DMS 273 treated with DMSO at 0.1 percent for 48 hours (cell line): ENCODE data around the gene PODXL2.
"Not testable (repeated sequence)": the region's sequence is repeated elsewhere in the genome, so short reads cannot be mapped to it uniquely, and the experiment has no call there.

Source experiments
- DNase-seq: peaks from one replicate; lab custom pipeline; 2025; lab: John Stamatoyannopoulos, UW

PODXL2 gene

GRCh38 chr3:127690106-127690505, 61.1 kb downstream of the PODXL2 start:
- DNase-seq = no peak

GRCh38 chr3:127690823-127691452, 62.0 kb downstream of the PODXL2 start:
- peak; percentile 31 for DNase-seq

DNA sequence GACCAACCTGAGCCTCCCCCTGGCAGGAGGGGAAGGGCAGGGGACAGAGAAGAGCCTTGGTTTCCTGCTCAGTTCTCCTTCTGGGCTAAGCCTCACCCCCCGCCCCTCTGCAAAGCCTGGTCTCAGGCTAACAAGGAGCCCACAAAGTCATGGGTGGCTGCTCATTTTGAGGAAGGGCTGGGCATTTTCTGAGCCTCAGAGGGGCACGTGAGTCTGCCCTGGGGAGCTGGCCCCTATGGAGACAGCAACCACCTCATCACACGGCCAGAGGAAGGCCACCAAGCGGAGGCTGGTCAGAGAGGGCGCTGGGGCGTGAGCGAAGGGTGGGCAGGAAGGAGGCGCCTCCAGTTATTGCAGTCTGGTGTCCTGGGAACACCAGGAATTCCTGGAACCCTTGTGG, 62.5 kb downstream of the PODXL2 start:
- no peak for DNase-seq

GRCh38 chr3:127691974-127692373, 63.0 kb downstream of the PODXL2 start:
- DNase-seq = no peak

DNA sequence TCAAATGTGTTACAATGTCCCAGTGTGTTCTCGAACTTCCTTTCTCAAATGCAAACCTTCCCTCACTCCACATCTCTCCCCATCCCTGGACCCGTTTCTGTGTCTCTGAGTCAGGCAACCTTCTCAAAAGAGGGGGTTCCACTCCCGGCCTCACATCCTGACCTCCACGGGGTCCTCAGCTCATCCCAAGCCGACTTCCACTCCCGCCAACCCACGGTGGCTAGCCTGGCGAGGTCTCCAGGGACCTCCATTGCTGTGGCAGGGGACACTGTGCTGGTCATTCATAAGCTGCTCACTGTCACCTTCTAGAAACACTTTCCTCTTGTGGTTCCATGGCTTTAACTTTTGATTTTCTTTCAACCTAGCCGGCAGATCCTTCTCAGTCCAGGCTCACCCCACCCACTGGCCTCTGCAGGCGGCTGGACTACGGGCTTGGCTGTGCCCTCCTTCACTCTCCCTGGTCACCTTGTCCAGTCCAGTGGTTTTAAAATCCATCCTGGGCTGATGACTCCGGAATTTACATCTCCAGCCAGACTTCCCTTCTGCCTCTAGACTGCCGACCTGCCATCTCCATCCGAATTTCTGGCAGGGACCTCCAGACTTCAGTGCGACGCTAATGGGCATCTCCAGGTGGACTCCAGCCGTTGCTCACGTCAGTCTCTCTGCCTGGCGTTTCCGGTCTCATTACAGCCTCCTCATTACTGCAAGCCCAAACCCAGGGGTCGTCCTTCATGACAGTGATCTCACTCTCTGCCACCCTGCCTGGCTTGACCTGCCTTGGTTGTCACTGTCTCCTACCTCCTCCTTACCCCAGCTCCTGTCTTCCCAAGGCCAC, 63.7 kb downstream of the PODXL2 start:
- no peak for DNase-seq

- no peak for DNase-seq
Observed at GRCh38 chr3:127693336-127693843, 64.4 kb downstream of the PODXL2 start.

- peak; percentile 46 for DNase-seq
Observed at GRCh38 chr3:127694467-127695215, 65.7 kb downstream of the PODXL2 start.

DNA sequence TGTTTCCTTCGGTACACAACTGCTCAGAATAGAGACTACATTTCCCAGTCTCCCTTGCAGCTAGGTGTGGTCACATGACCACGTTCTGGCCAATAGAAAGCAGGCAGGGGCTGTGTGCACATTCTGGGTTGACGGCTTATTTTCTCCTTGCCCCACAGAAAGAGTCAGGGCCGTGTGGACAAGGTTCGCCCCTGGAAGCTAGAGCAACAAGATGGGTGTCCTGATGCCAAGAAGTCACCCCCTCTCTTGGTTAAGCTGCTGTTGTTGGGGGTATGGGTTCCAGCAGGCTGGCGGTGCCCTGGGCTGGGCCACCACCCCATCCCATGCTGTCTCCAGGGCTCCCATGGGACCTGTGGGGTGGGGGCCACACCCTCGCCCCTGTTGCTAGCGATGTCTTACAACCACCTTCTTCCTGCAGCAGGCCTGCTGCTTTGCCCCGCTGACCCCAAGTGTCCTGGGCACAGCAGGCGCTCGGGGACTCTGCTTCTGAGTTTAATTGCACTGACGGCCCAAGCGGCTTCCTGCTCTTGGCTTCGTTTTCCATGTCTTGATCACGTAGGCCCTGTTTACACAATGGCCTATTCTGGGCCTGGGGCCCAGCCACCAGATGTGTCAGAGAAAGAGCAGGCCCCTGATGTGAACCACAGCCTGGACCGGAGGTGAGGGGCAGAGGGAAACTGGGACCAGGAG, 68.7 kb downstream of the PODXL2 start:
- DNase-seq = peak; percentile 99

DNA sequence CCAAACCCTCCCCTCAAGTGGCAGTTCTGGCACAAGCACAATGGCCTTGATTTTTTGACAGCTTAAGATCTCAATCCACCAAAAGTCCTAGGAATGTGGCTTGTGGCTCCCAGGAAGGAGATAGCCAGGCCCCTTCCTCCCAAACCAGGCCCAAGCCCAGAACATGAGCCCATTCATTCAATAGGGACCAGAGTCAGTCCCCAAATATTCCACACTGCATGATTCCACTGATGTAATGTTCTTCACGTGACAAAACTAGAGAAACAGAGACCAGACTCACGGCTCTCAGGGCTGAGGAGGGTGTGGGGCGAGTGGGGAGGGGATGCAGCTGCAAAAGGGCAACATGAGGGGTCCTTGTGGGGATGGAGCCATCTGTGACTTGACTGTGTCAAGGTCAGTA, 69.3 kb downstream of the PODXL2 start:
- no peak for DNase-seq

GRCh38 chr3:127698691-127699415, 69.9 kb downstream of the PODXL2 start:
- DNase-seq = no peak

GRCh38 chr3:127699416-127700300, 70.7 kb downstream of the PODXL2 start:
- DNase-seq = peak; percentile 95

DNA sequence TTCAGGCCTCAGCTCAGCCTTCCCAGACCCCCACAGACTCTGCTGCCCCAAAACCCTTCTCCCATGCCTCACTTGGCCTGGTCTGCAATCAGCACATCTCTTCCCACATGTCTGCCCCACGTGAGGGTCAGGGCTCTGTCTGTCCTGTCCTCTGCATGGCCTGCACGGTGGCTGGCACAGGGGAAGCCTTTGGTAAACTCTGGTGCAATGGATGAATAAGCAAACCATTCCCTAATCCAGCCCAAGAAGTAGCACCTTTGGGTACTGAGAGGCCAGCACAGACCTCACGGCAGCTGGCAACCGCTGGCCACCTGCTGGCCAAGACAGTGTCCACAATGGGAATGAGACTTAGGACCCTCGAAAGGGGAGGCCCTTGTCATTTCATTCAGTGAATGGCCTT, 71.4 kb downstream of the PODXL2 start:
- DNase-seq = no peak

DNA sequence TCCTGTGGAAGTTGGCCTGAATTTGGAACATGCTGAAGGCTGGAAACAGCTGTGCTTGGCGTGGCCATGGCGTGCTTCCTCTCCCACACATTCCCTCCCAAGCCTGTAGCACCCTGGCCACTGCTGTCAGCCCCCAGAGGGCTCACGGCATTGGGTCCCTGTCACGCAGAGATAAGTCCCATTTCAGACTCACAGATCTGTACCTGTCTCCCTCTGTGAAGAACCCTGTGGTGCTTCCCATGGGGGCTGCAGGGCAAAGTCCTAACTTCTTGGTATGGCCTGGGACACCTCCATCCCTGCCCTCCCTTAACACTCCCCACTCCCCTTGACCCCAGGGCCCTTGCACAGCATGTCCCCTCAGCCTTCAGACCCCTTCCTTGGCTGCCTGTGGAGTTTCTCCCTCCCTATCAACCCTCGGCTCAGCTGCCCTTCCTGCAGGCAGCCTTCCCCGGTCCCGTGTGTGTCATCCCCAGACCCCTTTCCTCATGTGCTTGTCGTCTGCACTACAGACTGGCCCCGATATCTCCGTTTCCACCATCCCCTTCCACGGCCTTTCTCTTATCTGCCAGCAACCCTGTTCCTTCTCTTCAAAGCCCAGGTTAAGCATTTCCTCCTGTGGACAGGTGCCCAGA, 72.4 kb downstream of the PODXL2 start:
- DNase-seq = no peak

- DNase-seq = no peak
Observed at GRCh38 chr3:127702151-127702578, 73.2 kb downstream of the PODXL2 start.

DNA sequence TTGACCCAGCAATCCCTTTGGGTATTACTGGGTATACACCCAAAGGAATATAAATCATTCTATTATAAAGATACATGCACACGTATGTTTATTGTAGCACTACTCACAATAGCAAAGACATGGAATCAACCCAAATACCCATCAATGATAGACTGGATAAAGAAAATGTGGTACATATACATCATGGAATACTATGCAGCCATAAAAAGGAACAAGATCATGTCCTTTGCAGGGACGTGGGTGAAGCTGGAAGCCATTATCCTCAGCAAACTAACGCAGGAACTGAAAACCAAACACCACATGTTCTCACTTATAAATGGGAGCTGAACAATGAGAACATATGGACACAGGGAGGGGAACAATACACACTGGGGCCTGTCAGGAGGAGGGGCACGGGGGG, 75.9 kb downstream of the PODXL2 start:
- DNase-seq = not testable (repeated sequence)

GRCh38 chr3:127706312-127706711, 77.3 kb downstream of the PODXL2 start:
- peak; percentile 31 for DNase-seq

DNA sequence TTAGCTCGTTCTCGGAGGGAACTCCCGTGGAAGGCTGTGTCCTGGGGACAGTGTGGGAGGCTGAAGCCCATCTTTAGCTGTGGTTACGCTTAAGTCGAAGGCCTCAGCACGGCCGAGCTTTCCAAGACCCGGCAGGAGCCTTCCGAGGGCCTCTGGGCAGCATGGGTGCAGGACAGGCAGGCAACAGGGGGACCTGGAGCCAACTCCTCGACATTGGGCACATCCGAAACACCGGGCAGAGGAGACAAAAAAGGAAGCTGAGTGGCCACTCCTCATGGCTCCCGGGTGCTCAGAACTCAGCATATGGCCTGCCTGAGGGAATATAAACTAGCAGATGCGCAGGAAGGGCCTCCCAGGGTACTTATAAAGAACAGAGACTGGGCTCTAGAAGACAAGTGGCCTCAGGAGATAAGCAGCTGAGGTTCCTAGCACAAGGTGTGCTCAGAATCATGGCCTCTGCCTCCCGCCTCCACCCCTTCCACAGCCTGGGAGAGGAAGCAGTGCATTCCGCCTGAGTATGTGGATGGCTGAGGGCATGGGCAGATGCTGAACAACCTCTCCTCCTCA, 77.9 kb downstream of the PODXL2 start:
- peak; percentile 82 for DNase-seq

DNA sequence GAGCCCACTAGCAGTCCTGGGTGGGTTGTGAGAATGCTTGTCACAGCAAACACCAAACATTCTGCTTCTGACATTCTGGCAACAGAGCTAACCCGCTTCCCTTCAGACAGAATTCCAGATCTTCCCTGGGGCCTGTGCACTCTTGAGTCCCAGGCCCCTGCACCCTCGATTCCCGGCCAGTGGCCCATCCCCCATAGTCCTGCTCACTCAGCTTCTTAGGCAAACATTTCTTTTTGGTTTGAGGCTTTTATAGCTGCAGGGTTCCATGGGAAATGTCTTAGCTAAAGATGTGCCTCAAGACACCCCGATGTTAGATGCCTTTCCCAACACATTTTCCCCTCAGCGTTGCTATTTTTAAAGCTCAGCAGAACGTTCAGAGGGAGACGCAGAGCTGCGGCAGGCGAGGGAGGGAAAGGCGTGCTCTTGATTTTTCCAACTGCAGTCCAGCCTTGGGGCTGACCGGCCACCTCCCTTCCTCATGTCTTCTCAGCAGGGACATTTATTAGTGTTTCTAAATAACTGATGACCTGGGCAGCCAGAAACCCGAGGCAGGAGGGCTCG, 78.9 kb downstream of the PODXL2 start:
- no peak for DNase-seq

GRCh38 chr3:127708837-127709236, 79.9 kb downstream of the PODXL2 start:
- no peak for DNase-seq
